Activated gamma-delta T cell treated with anti-CD3 and anti-CD28 coated beads, Interleukin-2, amount 50 U/mL, for 16 hours (primary cell): ENCODE measurements around the gene SEMA4D.

Experiments used
- DNase-seq: peaks from one replicate; pipeline ENCODE4 v3.0.0-alpha.2; 2020; ENCODE audit warnings: low read depth

SEMA4D gene

GRCh38 chr9:89313842-89314241, 184.1 kb downstream of the SEMA4D start:
- DNase-seq = no peak

DNA sequence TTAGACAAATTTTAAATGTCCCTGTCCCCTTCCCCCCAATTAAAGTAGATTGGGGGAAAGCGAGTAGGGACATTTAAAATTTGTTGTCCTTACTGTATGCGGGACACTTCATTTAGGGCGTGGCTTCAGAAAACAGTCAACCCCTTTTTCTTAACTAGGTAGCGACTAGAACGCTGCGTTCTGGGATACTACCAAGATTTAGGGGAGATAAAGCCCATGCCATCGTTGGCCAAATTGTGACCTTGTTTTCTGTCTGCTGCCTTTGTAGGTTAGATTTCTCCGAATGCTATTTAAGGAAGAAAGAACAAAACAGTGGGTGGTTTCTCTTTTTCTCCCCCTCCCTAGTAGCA, 185.7 kb downstream of the SEMA4D start:
- no peak for DNase-seq

DNA sequence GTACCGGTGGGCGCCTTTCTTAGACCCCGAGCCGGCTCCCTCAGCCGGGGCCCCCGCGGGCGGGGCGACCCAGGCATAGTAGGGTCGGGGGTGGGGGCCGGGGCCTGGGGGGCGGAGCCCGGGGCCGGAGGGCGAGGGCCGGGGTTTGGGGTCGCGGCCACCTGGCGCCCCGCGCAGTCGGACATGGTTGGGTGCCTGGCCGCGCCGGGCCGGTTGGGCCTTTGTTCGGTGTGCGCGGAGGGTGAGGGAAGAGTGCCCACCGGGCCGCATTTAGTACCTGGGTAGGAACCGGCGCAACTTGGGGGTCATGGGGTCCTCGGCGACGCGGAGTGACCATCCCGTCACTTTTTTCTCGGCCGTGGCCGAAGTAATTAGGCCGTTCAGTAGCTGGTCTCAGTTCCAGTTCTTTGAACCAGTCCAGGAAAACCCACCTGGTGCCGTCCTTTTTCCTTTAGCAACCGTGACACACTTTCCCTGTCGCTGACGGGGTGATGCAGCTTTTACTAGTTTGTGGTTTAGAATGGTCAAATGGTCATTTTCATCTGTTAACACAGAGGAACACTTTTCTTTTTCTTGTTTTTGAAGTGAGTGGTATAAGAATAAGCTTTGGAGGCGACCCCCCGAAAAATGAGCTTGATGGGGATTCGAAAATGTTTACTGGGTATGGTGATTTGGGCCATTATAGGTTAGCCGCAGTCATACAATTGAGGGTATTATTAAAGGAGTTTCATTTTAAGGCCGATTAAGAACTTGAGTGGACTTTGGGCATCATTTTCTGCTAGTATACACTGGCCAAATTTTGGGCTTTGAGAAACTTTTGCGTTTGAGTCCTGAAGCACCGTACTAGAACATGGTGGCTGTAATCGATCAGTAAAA, 186.3 kb downstream of the SEMA4D start:
- DNase-seq = no peak
